HFFc6 (cell line): Measurements from ENCODE around the gene ZNF384. TPM values are rescaled to one million over a fixed set of nuclear protein-coding genes. Genes with fewer than 3 reads are reported as not detected.

Source experiments
- DNase-seq: peaks from one replicate; pipeline ENCODE4 v3.0.0-alpha.2; 2018
- H3K27ac Mint-ChIP-seq: 2 replicates; pipeline ENCODE4 v1.8.0; 2020; ENCODE audit warnings: mild to moderate bottlenecking, mixed read lengths
- H3K27me3 Mint-ChIP-seq: 2 replicates; pipeline ENCODE4 v1.8.0; 2021; ENCODE audit warnings: mild to moderate bottlenecking, moderate library complexity, mixed read lengths; ENCODE audit not compliant: insufficient read depth
- H3K36me3 Mint-ChIP-seq: 2 replicates; pipeline ENCODE4 v1.8.0; 2021; ENCODE audit warnings: low read depth, mixed read lengths
- H3K4me1 Mint-ChIP-seq: 2 replicates; pipeline ENCODE4 v1.8.0; 2020; ENCODE audit warnings: low read depth, mixed read lengths
- H3K4me3 Mint-ChIP-seq: 2 replicates; pipeline ENCODE4 v1.8.0; 2020; ENCODE audit warnings: mild to moderate bottlenecking, moderate library complexity, mixed read lengths
- H3K9me3 Mint-ChIP-seq: 2 replicates; pipeline ENCODE4 v1.8.0; 2020; ENCODE audit warnings: mild to moderate bottlenecking, mixed read lengths
- total RNA-seq, 6 experiments: library from RNA; stranded (reverse); fragmentation: NEBNext Ultra II Directional; extraction: Animal tissue kit (Norgen Biotek cat#: 25700); gene quantifications; 2 replicates in 1 of 6; 3 replicates in 5 of 6; pipeline ENCODE4 v1.2.3, GENCODE V29; 2021
- TF ChIP-seq, protein P1 (sequence below): fragments of 200-600 bp; sonication (generic); IDR thresholded peaks from 2 replicates; pipeline ENCODE4 v1.5.0; 2021; ENCODE audit warnings: antibody characterized with exemption, mild to moderate bottlenecking

ZNF384 gene
- total RNA-seq, 6 experiments from 2014 or later = 32.8 to 43.9 (median 41.1) TPM

DNA sequence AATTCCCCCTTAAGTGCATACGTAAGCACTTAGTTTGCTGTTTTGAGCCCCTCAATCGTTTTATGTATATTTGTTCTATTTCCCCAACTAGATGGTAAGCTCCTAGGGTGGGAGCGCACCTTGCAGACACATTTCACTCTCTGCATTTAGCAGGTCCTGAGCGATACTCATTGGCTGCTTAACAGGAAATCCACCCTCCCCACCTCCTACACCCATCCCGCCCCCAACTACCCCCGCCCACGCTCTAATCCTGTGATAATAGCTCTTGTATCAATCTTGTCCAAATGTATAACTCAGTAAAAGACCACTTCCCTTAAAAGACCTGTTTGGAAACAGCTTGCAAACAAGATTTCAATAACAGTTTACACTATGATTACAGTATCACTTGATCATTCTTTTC is 61.6 kb downstream of the ZNF384 start:
- H3K4me3 Mint-ChIP-seq = peak overlapping the region; percentile 1; the same call in 1 of the 2 replicates
- no peaks in the 10 kb centered on the region for H3K9me3 Mint-ChIP-seq
- TF ChIP-seq, protein P1, sequence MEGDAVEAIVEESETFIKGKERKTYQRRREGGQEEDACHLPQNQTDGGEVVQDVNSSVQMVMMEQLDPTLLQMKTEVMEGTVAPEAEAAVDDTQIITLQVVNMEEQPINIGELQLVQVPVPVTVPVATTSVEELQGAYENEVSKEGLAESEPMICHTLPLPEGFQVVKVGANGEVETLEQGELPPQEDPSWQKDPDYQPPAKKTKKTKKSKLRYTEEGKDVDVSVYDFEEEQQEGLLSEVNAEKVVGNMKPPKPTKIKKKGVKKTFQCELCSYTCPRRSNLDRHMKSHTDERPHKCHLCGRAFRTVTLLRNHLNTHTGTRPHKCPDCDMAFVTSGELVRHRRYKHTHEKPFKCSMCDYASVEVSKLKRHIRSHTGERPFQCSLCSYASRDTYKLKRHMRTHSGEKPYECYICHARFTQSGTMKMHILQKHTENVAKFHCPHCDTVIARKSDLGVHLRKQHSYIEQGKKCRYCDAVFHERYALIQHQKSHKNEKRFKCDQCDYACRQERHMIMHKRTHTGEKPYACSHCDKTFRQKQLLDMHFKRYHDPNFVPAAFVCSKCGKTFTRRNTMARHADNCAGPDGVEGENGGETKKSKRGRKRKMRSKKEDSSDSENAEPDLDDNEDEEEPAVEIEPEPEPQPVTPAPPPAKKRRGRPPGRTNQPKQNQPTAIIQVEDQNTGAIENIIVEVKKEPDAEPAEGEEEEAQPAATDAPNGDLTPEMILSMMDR = no peak
- DNase-seq = no peak
- peaks cover 9% of the 10 kb centered on the region for H3K27me3 Mint-ChIP-seq
- H3K36me3 Mint-ChIP-seq = no peaks in the 10 kb centered on the region
- H3K4me1 Mint-ChIP-seq = peaks cover 18% of the 10 kb centered on the region
- no peak overlapping the region for H3K27ac Mint-ChIP-seq

- Mint-ChIP-seq H3K27me3 (peaks cover 5% of the 10 kb centered on the region), H3K4me3 (no peak overlapping the region; the same call in 1 of the 2 replicates), H3K36me3 (no peaks in the 10 kb centered on the region), H3K9me3 (no peaks in the 10 kb centered on the region), H3K27ac (no peak overlapping the region), H3K4me1 (peaks cover 11% of the 10 kb centered on the region; the same call in 1 of the 2 replicates)
- DNase-seq = no peak
- TF ChIP-seq, protein P1 = no peak
Observed at GRCh38 chr12:6626654-6627283, 62.4 kb downstream of the ZNF384 start.

- H3K4me1 Mint-ChIP-seq = peaks cover 5% of the 10 kb centered on the region; the same call in 1 of the 2 replicates
- H3K27ac Mint-ChIP-seq = no peak overlapping the region
- TF ChIP-seq, protein P1 = no peak
- no peaks in the 10 kb centered on the region for H3K9me3 Mint-ChIP-seq
- DNase-seq = no peak
- peaks cover 5% of the 10 kb centered on the region for H3K27me3 Mint-ChIP-seq
- H3K4me3 Mint-ChIP-seq = no peak overlapping the region
- H3K36me3 Mint-ChIP-seq = no peaks in the 10 kb centered on the region; the same call in 1 of the 2 replicates
Observed at GRCh38 chr12:6620885-6621274, 68.3 kb downstream of the ZNF384 start.

GRCh38 chr12:6620137-6620884 is 68.9 kb downstream of the ZNF384 start:
- Mint-ChIP-seq H3K27ac (no peak overlapping the region), H3K4me3 (no peak overlapping the region), H3K9me3 (no peaks in the 10 kb centered on the region), H3K27me3 (peaks cover 5% of the 10 kb centered on the region), H3K36me3 (no peaks in the 10 kb centered on the region; the same call in 1 of the 2 replicates), H3K4me1 (peaks cover 5% of the 10 kb centered on the region; the same call in 1 of the 2 replicates)
- TF ChIP-seq, protein P1 = peak; percentile 70
- DNase-seq = no peak

DNA sequence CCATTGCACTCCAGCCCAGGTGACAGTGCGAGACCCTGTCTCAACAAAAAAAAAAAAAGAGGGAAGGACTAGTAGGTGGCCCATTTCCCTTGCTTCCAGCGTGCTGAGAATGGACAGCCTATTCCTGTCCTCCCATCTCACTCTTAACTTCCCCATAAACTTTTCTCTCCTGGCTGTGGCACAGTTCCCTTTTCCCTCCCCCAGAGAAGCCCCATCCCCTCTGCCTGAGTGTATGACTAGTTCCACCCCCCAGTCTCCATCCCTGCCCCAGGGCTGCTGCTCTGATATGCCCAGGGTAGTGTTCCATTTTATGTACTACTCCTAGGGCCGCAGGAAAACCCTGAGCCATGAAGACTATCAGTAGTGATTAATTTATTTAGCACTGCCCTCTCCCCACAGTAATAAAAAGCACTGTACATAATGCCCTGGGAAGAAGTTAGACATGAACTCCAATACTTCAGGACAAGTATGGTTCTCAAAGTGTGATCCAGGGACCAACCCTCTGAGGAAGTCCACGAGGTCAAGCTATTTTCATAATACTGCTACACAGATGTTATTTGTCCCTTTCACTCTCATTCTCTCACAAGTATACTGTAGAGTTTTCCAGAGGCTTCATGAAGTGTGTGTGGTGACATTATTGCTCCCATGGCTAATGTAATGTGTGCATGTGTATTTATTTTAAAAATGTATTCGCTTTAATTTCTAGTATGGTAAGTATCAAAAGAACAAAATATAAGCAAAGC is 70.5 kb downstream of the ZNF384 start:
- H3K4me1 Mint-ChIP-seq = peaks cover 16% of the 10 kb centered on the region
- H3K27ac Mint-ChIP-seq = no peak overlapping the region
- no peak overlapping the region for H3K4me3 Mint-ChIP-seq
- H3K27me3 Mint-ChIP-seq = peaks cover 5% of the 10 kb centered on the region
- no peaks in the 10 kb centered on the region for H3K9me3 Mint-ChIP-seq
- DNase-seq = no peak
- TF ChIP-seq, protein P1 = no peak
- H3K36me3 Mint-ChIP-seq = no peaks in the 10 kb centered on the region; the same call in 1 of the 2 replicates

Other genes starting within 250 kb of the ZNF384 start
- gene CD27, start 244.4 kb downstream of the ZNF384 start, total RNA-seq = under 1 TPM in 2 of 6 experiments, not detected in 4; 0.19 to 0.28 TPM
- gene TAPBPL, start 237.3 kb downstream of the ZNF384 start, total RNA-seq = 1 to 10 TPM; 4.3 to 8.2 (median 6.5) TPM
- gene VAMP1, start 218.7 kb downstream of the ZNF384 start, total RNA-seq = 10 to 100 TPM in 5 of 6 experiments, 1 to 10 TPM in 1; 8.6 to 13.0 (median 10.8) TPM
- 100 to 1,000 TPM; 227 to 290 (median 257) TPM for gene MRPL51, start 196.1 kb downstream of the ZNF384 start, total RNA-seq
- 10 to 100 TPM; 42.2 to 75.9 (median 65.4) TPM for gene NCAPD2, start 195.3 kb downstream of the ZNF384 start, total RNA-seq
- 1,000 to 10,000 TPM; 6,263 to 7,539 (median 6,900) TPM for gene GAPDH, start 154.9 kb downstream of the ZNF384 start, total RNA-seq
- 10 to 100 TPM; 25.9 to 35.6 (median 29.2) TPM for gene IFFO1, start 133.3 kb downstream of the ZNF384 start, total RNA-seq
- 10 to 100 TPM; 39.5 to 60.5 (median 42.6) TPM for gene NOP2, start 121.1 kb downstream of the ZNF384 start, total RNA-seq
- 100 to 1,000 TPM; 167 to 193 (median 183) TPM for gene CHD4, start 82.0 kb downstream of the ZNF384 start, total RNA-seq
- gene LPAR5, start 53.4 kb downstream of the ZNF384 start, total RNA-seq = not detected
- not detected for gene ACRBP, start 41.9 kb downstream of the ZNF384 start, total RNA-seq
- 10 to 100 TPM; 19.7 to 26.8 (median 21.7) TPM for gene ING4, start 26.3 kb downstream of the ZNF384 start, total RNA-seq
- 1 to 10 TPM; 2.6 to 4.6 (median 3.8) TPM for gene PIANP, start 11.4 kb upstream of the ZNF384 start, total RNA-seq
- gene COPS7A, start 34.7 kb upstream of the ZNF384 start, total RNA-seq = 100 to 1,000 TPM; 103 to 122 (median 108) TPM
- gene MLF2, start 63.8 kb upstream of the ZNF384 start, total RNA-seq = 100 to 1,000 TPM; 273 to 329 (median 298) TPM
- 100 to 1,000 TPM; 423 to 607 (median 561) TPM for gene PTMS, start 77.0 kb upstream of the ZNF384 start, total RNA-seq
- gene LAG3, start 83.1 kb upstream of the ZNF384 start, total RNA-seq = under 1 TPM; 0.15 to 0.64 (median 0.50) TPM
- gene CD4, start 100.2 kb upstream of the ZNF384 start, total RNA-seq = under 1 TPM in 3 of 6 experiments, not detected in 3; 0.11 to 0.25 (median 0.11) TPM
- gene GPR162, start 132.4 kb upstream of the ZNF384 start, total RNA-seq = 1 to 10 TPM in 5 of 6 experiments, under 1 TPM in 1; 0.78 to 3.1 (median 2.6) TPM
- gene P3H3, start 139.0 kb upstream of the ZNF384 start, total RNA-seq = 100 to 1,000 TPM in 4 of 6 experiments, 10 to 100 TPM in 2; 94.0 to 109 (median 103) TPM
- gene GNB3, start 151.6 kb upstream of the ZNF384 start, total RNA-seq = 1 to 10 TPM; 4.3 to 7.2 (median 6.3) TPM
- gene CDCA3, start 161.9 kb upstream of the ZNF384 start, total RNA-seq = 10 to 100 TPM; 24.0 to 62.5 (median 56.3) TPM
- 100 to 1,000 TPM; 149 to 211 (median 182) TPM for gene USP5, start 162.8 kb upstream of the ZNF384 start, total RNA-seq
- 100 to 1,000 TPM; 853 to 931 (median 870) TPM for gene TPI1, start 178.2 kb upstream of the ZNF384 start, total RNA-seq
- 10 to 100 TPM; 12.1 to 13.9 (median 13.0) TPM for gene SPSB2, start 183.9 kb upstream of the ZNF384 start, total RNA-seq
- gene LRRC23, start 215.4 kb upstream of the ZNF384 start, total RNA-seq = 1 to 10 TPM; 5.5 to 7.9 (median 6.6) TPM
- gene ENO2, start 225.2 kb upstream of the ZNF384 start, total RNA-seq = 10 to 100 TPM; 18.9 to 26.9 (median 24.7) TPM
- 100 to 1,000 TPM in 4 of 6 experiments, 10 to 100 TPM in 2; 96.8 to 120 (median 107) TPM for gene ATN1, start 238.6 kb upstream of the ZNF384 start, total RNA-seq